GM18858 (cell line): ENCODE data around the gene FKBP1A.
"Not testable (repeated sequence)": the region's sequence is repeated elsewhere in the genome, so short reads cannot be mapped to it uniquely, and the experiment has no call there.

Experiments
- ATAC-seq: cut with Tn5 transposase; IDR thresholded peaks from one replicate; pipeline ENCODE4 v1.9.1; 2021; ENCODE audit not compliant: unreplicated experiment

Gene FKBP1A

GRCh38 chr20:1417790-1418189 is 24.9 kb upstream of the FKBP1A start:
- ATAC-seq: no peak

GRCh38 chr20:1417273-1417672 is 24.4 kb upstream of the FKBP1A start:
- no peak for ATAC-seq

GRCh38 chr20:1415667-1416468 is 23.0 kb upstream of the FKBP1A start:
- ATAC-seq: no peak

- no peak for ATAC-seq
These were observed 22.1 kb upstream of the FKBP1A start for GRCh38 chr20:1414982-1415381.

GRCh38 chr20:1405801-1406200 is 12.9 kb upstream of the FKBP1A start:
- no peak for ATAC-seq

- ATAC-seq: no peak
These were observed 10.8 kb upstream of the FKBP1A start for GRCh38 chr20:1403624-1404023.

GRCh38 chr20:1402149-1402548 is 9.3 kb upstream of the FKBP1A start:
- ATAC-seq: no peak

- no peak for ATAC-seq
These were observed 8.6 kb upstream of the FKBP1A start for GRCh38 chr20:1401451-1401907.

GRCh38 chr20:1399678-1400366 is 7.0 kb upstream of the FKBP1A start:
- ATAC-seq: not testable (repeated sequence)

- not testable (repeated sequence) for ATAC-seq
These were observed 5.3 kb upstream of the FKBP1A start for GRCh38 chr20:1398185-1398584.

- ATAC-seq: no peak
These were observed 4.9 kb upstream of the FKBP1A start for GRCh38 chr20:1397710-1398109.

GRCh38 chr20:1396702-1397101 is 3.8 kb upstream of the FKBP1A start:
- ATAC-seq: no peak

GRCh38 chr20:1396264-1396663 is 3.4 kb upstream of the FKBP1A start:
- ATAC-seq: no peak

- no peak for ATAC-seq
These were observed 1.8 kb upstream of the FKBP1A start for GRCh38 chr20:1394686-1395085.

- no peak for ATAC-seq
These were observed 641 bp upstream of the FKBP1A start for GRCh38 chr20:1393507-1393882.

GRCh38 chr20:1392443-1392692 is 486 bp downstream of the FKBP1A start:
- no peak for ATAC-seq

GRCh38 chr20:1391640-1392442 is 1.0 kb downstream of the FKBP1A start:
- no peak for ATAC-seq

GRCh38 chr20:1390581-1391403 is 2.1 kb downstream of the FKBP1A start:
- no peak for ATAC-seq

GRCh38 chr20:1389703-1390580 is 2.9 kb downstream of the FKBP1A start:
- no peak for ATAC-seq
